ENCODE data around the gene SEC16A. TPM values are rescaled to one million over a fixed set of nuclear protein-coding genes. Genes with fewer than 3 reads are reported as not detected.

The SEC16A gene
- total RNA-seq, 1 donor from 2014 or later: 12.3 TPM

- DNase-seq (ENCODE audit: low spot score): no peak
Measured at GRCh38 chr9:136463578-136463977, 19.3 kb downstream of the SEC16A start.

- DNase-seq (ENCODE audit: low spot score): no peak
Measured at GRCh38 chr9:136462664-136463063, 20.2 kb downstream of the SEC16A start.

GRCh38 chr9:136460772-136461325, 22.0 kb downstream of the SEC16A start:
- no peak for DNase-seq (ENCODE audit: low spot score)

GRCh38 chr9:136459425-136459824, 23.4 kb downstream of the SEC16A start:
- DNase-seq (ENCODE audit: low spot score): no peak

GRCh38 chr9:136457326-136457725, 25.5 kb downstream of the SEC16A start:
- no peak for DNase-seq (ENCODE audit: low spot score)

- DNase-seq (ENCODE audit: low spot score): no peak
Measured at GRCh38 chr9:136456258-136456657, 26.6 kb downstream of the SEC16A start.

GRCh38 chr9:136455043-136456002, 27.5 kb downstream of the SEC16A start:
- no peak for DNase-seq (ENCODE audit: low spot score)

- no peak for DNase-seq (ENCODE audit: low spot score)
Measured at GRCh38 chr9:136454026-136454796, 28.6 kb downstream of the SEC16A start.

- no peak for DNase-seq (ENCODE audit: low spot score)
Measured at GRCh38 chr9:136453326-136453725, 29.5 kb downstream of the SEC16A start.

- DNase-seq (ENCODE audit: low spot score): no peak
Measured at GRCh38 chr9:136451221-136451877, 31.5 kb downstream of the SEC16A start.

- no peak for DNase-seq (ENCODE audit: low spot score)
Measured at GRCh38 chr9:136448655-136449054, 34.2 kb downstream of the SEC16A start.

GRCh38 chr9:136447173-136447778, 35.6 kb downstream of the SEC16A start:
- no peak for DNase-seq (ENCODE audit: low spot score)

GRCh38 chr9:136445799-136446198, 37.0 kb downstream of the SEC16A start:
- DNase-seq (ENCODE audit: low spot score): no peak

GRCh38 chr9:136444102-136444501, 38.7 kb downstream of the SEC16A start:
- no peak for DNase-seq (ENCODE audit: low spot score)

- DNase-seq (ENCODE audit: low spot score): no peak
Measured at GRCh38 chr9:136443687-136444086, 39.2 kb downstream of the SEC16A start.

- DNase-seq (ENCODE audit: low spot score): no peak
Measured at GRCh38 chr9:136443087-136443486, 39.8 kb downstream of the SEC16A start.

GRCh38 chr9:136442265-136442664, 40.6 kb downstream of the SEC16A start:
- DNase-seq (ENCODE audit: low spot score): no peak

- no peak for DNase-seq (ENCODE audit: low spot score)
Measured at GRCh38 chr9:136441681-136442245, 41.1 kb downstream of the SEC16A start.

GRCh38 chr9:136441191-136441680, 41.6 kb downstream of the SEC16A start:
- no peak for DNase-seq (ENCODE audit: low spot score)

GRCh38 chr9:136439481-136440408, 43.1 kb downstream of the SEC16A start, which contains the start of gene INPP5E:
INPP5E (minus strand) TSS chr9:136439845; CDS start chr9:136439419, 426 bp downstream.
- DNase-seq (ENCODE audit: low spot score): peak; percentile 59
